ENCODE results near the gene PPFIA1.

Gene PPFIA1

GRCh38 chr11:70229737-70230136 lies 40.8 kb upstream of the PPFIA1 start:
- H2BK120ac ChIP-seq (ENCODE audit: low read depth, low read length), result no peak overlapping the region
- H3K27ac ChIP-seq (ENCODE audit: low read depth, low read length), result peak overlapping the region; percentile 12
- H3K79me1 ChIP-seq (ENCODE audit: low read length), result no peaks in the 10 kb centered on the region
- no peak overlapping the region for H2BK15ac ChIP-seq (replicated peaks; ENCODE audit: low read depth)
- H3K18ac ChIP-seq (ENCODE audit: low read length), result peak overlapping the region; percentile 34
- no peak overlapping the region for H3K4me3 ChIP-seq (ENCODE audit: low read length)
- no peaks in the 10 kb centered on the region for H3K36me3 ChIP-seq (ENCODE audit: control insufficient read depth, insufficient read depth, low read length)
- no peak overlapping the region for H2AK5ac ChIP-seq (ENCODE audit: low read length)
- H3K56ac ChIP-seq (ENCODE audit: low read length), result peak overlapping the region; percentile 1
- H3K4ac ChIP-seq (ENCODE audit: low read depth, low read length), result peak overlapping the region; percentile 1
- no peaks in the 10 kb centered on the region for H3K27me3 ChIP-seq (ENCODE audit: insufficient read depth, low read length, poor library complexity)
- H3K4me2 ChIP-seq (ENCODE audit: low read length), result no peak overlapping the region
- H3K79me2 ChIP-seq (ENCODE audit: control insufficient read depth, insufficient read depth, low read length), result no peaks in the 10 kb centered on the region
- no peak overlapping the region for H3K9ac ChIP-seq (ENCODE audit: low read length)
- no peak for DNase-seq
- peaks cover 10% of the 10 kb centered on the region for H3K4me1 ChIP-seq (ENCODE audit: control insufficient read depth, low read depth, low read length)
- no peak overlapping the region for H2BK5ac ChIP-seq (ENCODE audit: low read length)
- H3K23ac ChIP-seq (ENCODE audit: low read length), result no peak overlapping the region
- no peak overlapping the region for H4K8ac ChIP-seq (ENCODE audit: low read depth, low read length)
- no peak overlapping the region for H4K5ac ChIP-seq (ENCODE audit: low read length)
- no CpG with 5 or more reads among the region's 10 CpGs for WGBS (ENCODE audit: extremely low coverage, insufficient coverage, low lambda C conversion rate)

DNA sequence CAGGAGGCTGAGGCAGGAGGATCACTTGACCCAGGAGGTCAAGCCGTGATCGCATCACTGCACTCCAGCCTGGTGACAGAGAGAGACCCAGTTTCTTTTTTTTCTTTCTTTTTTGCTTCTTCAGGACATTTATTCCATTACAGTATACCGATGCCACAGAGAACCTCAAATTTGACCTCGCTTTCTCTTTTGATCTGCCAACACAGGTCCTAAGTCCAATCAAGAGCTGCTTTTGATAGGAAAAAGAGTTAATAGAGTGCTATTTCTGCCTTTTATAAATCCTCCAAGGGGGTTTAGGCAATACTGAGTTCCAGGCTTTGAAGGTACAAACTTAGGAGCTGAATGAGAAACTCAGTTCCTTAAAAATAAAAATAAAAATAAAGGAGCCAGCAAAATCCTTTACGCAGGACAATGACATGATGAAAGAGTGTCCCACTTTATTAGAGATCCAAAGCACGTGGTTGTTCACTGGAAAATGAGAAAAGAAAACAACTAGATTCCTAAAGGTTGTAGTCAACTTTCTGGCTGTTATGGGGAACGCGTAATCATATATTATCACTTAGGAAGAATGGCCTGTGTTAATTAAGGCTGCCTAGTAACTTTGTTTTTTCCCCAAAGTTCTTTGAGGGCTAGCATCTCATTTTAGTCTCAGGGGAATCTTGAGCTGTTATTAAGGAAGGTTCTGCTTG lies 40.2 kb upstream of the PPFIA1 start:
- H4K8ac ChIP-seq (ENCODE audit: low read depth, low read length), result no peak overlapping the region
- no peak overlapping the region for H3K4me2 ChIP-seq (ENCODE audit: low read length)
- no peak overlapping the region for H3K4me3 ChIP-seq (ENCODE audit: low read length)
- H3K4me1 ChIP-seq (ENCODE audit: control insufficient read depth, low read depth, low read length), result peaks cover 10% of the 10 kb centered on the region
- DNase-seq, result no peak
- no peak overlapping the region for H3K18ac ChIP-seq (ENCODE audit: low read length)
- H3K23ac ChIP-seq (ENCODE audit: low read length), result no peak overlapping the region
- H3K79me1 ChIP-seq (ENCODE audit: low read length), result no peaks in the 10 kb centered on the region
- H2AK5ac ChIP-seq (ENCODE audit: low read length), result no peak overlapping the region
- H2BK120ac ChIP-seq (ENCODE audit: low read depth, low read length), result no peak overlapping the region
- H3K4ac ChIP-seq (ENCODE audit: low read depth, low read length), result no peak overlapping the region
- WGBS (ENCODE audit: extremely low coverage, insufficient coverage, low lambda C conversion rate), result no CpG with 5 or more reads among the region's 8 CpGs
- no peak overlapping the region for H3K27ac ChIP-seq (ENCODE audit: low read depth, low read length)
- H2BK5ac ChIP-seq (ENCODE audit: low read length), result no peak overlapping the region
- no peaks in the 10 kb centered on the region for H3K79me2 ChIP-seq (ENCODE audit: control insufficient read depth, insufficient read depth, low read length)
- no peak overlapping the region for H2BK15ac ChIP-seq (replicated peaks; ENCODE audit: low read depth)
- no peaks in the 10 kb centered on the region for H3K36me3 ChIP-seq (ENCODE audit: control insufficient read depth, insufficient read depth, low read length)
- peak overlapping the region; percentile 18 for H3K56ac ChIP-seq (ENCODE audit: low read length)
- peak overlapping the region; percentile 23 for H3K9ac ChIP-seq (ENCODE audit: low read length)
- H3K27me3 ChIP-seq (ENCODE audit: insufficient read depth, low read length, poor library complexity), result no peaks in the 10 kb centered on the region
- H4K5ac ChIP-seq (ENCODE audit: low read length), result no peak overlapping the region

DNA sequence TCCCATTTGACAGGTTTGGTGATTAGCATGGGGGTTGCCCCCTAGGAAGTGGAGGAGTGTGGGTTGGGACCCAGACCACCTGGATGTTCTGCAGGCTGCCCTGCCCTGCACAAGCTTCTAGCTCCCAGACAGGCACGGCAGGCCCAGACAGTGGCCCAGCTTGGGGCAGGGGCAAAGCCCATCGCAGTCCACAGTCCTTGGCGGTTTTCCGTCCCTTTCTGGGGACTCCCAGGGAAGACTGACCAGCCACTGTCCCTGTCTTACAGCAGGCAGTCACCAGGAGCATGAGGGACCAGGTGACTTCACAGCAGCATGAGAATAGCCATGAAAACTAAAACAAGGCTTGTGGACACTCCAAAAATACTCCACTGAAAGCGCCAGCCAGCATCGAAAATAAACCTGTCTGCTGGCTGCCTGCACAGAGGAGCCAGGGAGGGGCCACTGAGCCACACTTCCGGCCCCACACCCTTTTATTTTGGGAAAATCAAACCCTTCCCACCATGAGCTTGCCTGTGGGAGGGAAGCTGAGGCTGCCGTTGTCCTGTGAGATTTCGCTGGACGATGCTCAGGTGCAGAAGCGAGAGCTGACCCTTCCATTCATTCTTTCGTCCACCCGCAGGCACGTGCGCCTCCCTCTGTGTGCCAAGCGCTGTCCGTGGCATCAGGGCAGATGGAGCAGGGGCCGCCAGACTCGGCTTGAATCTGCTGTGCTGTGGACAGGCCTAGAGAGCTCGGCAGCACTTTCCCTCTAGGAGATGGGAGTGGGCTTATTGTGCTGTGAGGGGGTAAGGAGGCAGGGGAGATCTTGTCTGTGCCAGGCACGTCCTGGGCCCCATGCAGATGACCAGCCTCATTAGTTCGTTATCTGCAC lies 39.4 kb upstream of the PPFIA1 start:
- no peak overlapping the region for H3K27ac ChIP-seq (ENCODE audit: low read depth, low read length)
- no peak overlapping the region for H3K23ac ChIP-seq (ENCODE audit: low read length)
- H3K36me3 ChIP-seq (ENCODE audit: control insufficient read depth, insufficient read depth, low read length), result no peaks in the 10 kb centered on the region
- no peak overlapping the region for H2BK120ac ChIP-seq (ENCODE audit: low read depth, low read length)
- H3K4me2 ChIP-seq (ENCODE audit: low read length), result no peak overlapping the region
- DNase-seq, result no peak
- H3K18ac ChIP-seq (ENCODE audit: low read length), result no peak overlapping the region
- no peak overlapping the region for H4K8ac ChIP-seq (ENCODE audit: low read depth, low read length)
- no peak overlapping the region for H2BK15ac ChIP-seq (replicated peaks; ENCODE audit: low read depth)
- peak overlapping the region; percentile 16 for H2AK5ac ChIP-seq (ENCODE audit: low read length)
- peak overlapping the region; percentile 46 for H3K56ac ChIP-seq (ENCODE audit: low read length)
- no peaks in the 10 kb centered on the region for H3K79me2 ChIP-seq (ENCODE audit: control insufficient read depth, insufficient read depth, low read length)
- H2BK5ac ChIP-seq (ENCODE audit: low read length), result no peak overlapping the region
- peaks cover 8% of the 10 kb centered on the region for H3K4me1 ChIP-seq (ENCODE audit: control insufficient read depth, low read depth, low read length)
- no peak overlapping the region for H3K4ac ChIP-seq (ENCODE audit: low read depth, low read length)
- H4K5ac ChIP-seq (ENCODE audit: low read length), result no peak overlapping the region
- no peaks in the 10 kb centered on the region for H3K79me1 ChIP-seq (ENCODE audit: low read length)
- no peak overlapping the region for H3K4me3 ChIP-seq (ENCODE audit: low read length)
- WGBS (ENCODE audit: extremely low coverage, insufficient coverage, low lambda C conversion rate), result no CpG with 5 or more reads among the region's 22 CpGs
- peak overlapping the region; percentile 23 for H3K9ac ChIP-seq (ENCODE audit: low read length)
- no peaks in the 10 kb centered on the region for H3K27me3 ChIP-seq (ENCODE audit: insufficient read depth, low read length, poor library complexity)

DNA sequence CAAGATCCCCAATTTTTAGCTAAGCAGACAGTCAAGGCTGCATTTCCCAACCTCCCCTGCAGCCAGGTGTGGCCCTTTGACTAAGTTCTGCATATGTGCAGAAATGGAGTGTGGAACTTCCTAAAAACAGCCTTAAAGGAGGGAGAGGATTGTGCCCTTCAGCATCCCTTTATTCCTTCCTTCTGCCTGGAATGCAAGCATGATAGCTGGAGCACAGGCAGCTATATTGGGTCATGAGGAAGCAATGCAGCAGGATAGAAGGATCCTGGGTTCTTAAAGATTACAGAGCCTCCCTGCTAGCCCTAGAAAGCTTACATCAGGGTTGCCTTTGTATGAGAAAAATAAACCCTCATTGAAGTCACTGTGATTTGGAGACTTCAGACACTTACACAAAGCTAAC lies 37.5 kb upstream of the PPFIA1 start:
- no peak overlapping the region for H4K8ac ChIP-seq (ENCODE audit: low read depth, low read length)
- no peak overlapping the region for H3K56ac ChIP-seq (ENCODE audit: low read length)
- H3K79me1 ChIP-seq (ENCODE audit: low read length), result no peaks in the 10 kb centered on the region
- no peak overlapping the region for H3K23ac ChIP-seq (ENCODE audit: low read length)
- no peaks in the 10 kb centered on the region for H3K4me1 ChIP-seq (ENCODE audit: control insufficient read depth, low read depth, low read length)
- no peak overlapping the region for H2AK5ac ChIP-seq (ENCODE audit: low read length)
- H3K36me3 ChIP-seq (ENCODE audit: control insufficient read depth, insufficient read depth, low read length), result no peaks in the 10 kb centered on the region
- H3K27ac ChIP-seq (ENCODE audit: low read depth, low read length), result no peak overlapping the region
- H3K18ac ChIP-seq (ENCODE audit: low read length), result no peak overlapping the region
- no peak overlapping the region for H3K4me2 ChIP-seq (ENCODE audit: low read length)
- no peak overlapping the region for H3K9ac ChIP-seq (ENCODE audit: low read length)
- no peaks in the 10 kb centered on the region for H3K79me2 ChIP-seq (ENCODE audit: control insufficient read depth, insufficient read depth, low read length)
- no peak overlapping the region for H3K4ac ChIP-seq (ENCODE audit: low read depth, low read length)
- no peak overlapping the region for H2BK15ac ChIP-seq (replicated peaks; ENCODE audit: low read depth)
- H4K5ac ChIP-seq (ENCODE audit: low read length), result no peak overlapping the region
- H3K4me3 ChIP-seq (ENCODE audit: low read length), result no peak overlapping the region
- no peaks in the 10 kb centered on the region for H3K27me3 ChIP-seq (ENCODE audit: insufficient read depth, low read length, poor library complexity)
- DNase-seq, result no peak
- H2BK120ac ChIP-seq (ENCODE audit: low read depth, low read length), result no peak overlapping the region
- H2BK5ac ChIP-seq (ENCODE audit: low read length), result no peak overlapping the region

GRCh38 chr11:70233511-70233934 lies 37.0 kb upstream of the PPFIA1 start:
- H3K56ac ChIP-seq (ENCODE audit: low read length), result no peak overlapping the region
- no peak for DNase-seq
- H3K4me1 ChIP-seq (ENCODE audit: control insufficient read depth, low read depth, low read length), result no peaks in the 10 kb centered on the region
- H3K79me1 ChIP-seq (ENCODE audit: low read length), result no peaks in the 10 kb centered on the region
- no peak overlapping the region for H2BK120ac ChIP-seq (ENCODE audit: low read depth, low read length)
- H2BK15ac ChIP-seq (replicated peaks; ENCODE audit: low read depth), result no peak overlapping the region
- H3K79me2 ChIP-seq (ENCODE audit: control insufficient read depth, insufficient read depth, low read length), result no peaks in the 10 kb centered on the region
- no peak overlapping the region for H3K4me2 ChIP-seq (ENCODE audit: low read length)
- WGBS (ENCODE audit: extremely low coverage, insufficient coverage, low lambda C conversion rate), result no CpG with 5 or more reads among the region's 11 CpGs
- H3K18ac ChIP-seq (ENCODE audit: low read length), result no peak overlapping the region
- no peak overlapping the region for H4K8ac ChIP-seq (ENCODE audit: low read depth, low read length)
- no peak overlapping the region for H2AK5ac ChIP-seq (ENCODE audit: low read length)
- H3K9ac ChIP-seq (ENCODE audit: low read length), result no peak overlapping the region
- no peak overlapping the region for H3K4ac ChIP-seq (ENCODE audit: low read depth, low read length)
- no peak overlapping the region for H2BK5ac ChIP-seq (ENCODE audit: low read length)
- no peak overlapping the region for H4K5ac ChIP-seq (ENCODE audit: low read length)
- H3K27ac ChIP-seq (ENCODE audit: low read depth, low read length), result no peak overlapping the region
- no peaks in the 10 kb centered on the region for H3K27me3 ChIP-seq (ENCODE audit: insufficient read depth, low read length, poor library complexity)
- no peak overlapping the region for H3K4me3 ChIP-seq (ENCODE audit: low read length)
- no peaks in the 10 kb centered on the region for H3K36me3 ChIP-seq (ENCODE audit: control insufficient read depth, insufficient read depth, low read length)
- H3K23ac ChIP-seq (ENCODE audit: low read length), result no peak overlapping the region
